Activated CD8-positive, alpha-beta memory T cell treated with anti-CD3 and anti-CD28 coated beads, Interleukin-2, amount 50 U/mL, for 1 hour (primary cell): ENCODE data around the gene HOXD1.

ENCODE experiments used
- DNase-seq: peaks from one replicate; pipeline ENCODE4 v3.0.0-alpha.2; 2020; ENCODE audit errors: extremely low read depth

Gene HOXD1

DNA sequence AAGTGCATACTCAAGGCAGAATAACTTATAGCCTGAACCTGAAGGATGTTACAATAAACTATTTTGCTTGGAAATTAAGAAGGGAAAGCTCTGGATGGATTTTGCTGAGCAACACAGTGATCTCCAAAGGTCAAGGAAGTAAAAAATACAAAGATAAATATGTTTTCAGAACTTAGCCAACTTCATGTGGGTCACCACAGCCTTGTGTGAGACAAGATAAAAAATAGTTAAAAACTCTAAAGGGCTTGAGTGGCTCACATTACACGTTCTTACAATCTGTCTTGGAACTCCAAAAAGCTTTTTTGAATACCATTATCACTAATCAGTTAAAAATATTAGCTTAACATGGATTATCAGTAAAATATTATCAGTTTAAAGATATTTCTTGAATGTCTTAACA, 51.8 kb downstream of the HOXD1 start:
- DNase-seq = no peak
